NCI-H128 (cell line): ENCODE measurements around the gene ARPIN.
"Not testable (repeated sequence)": the region's sequence is repeated elsewhere in the genome, so short reads cannot be mapped to it uniquely, and the experiment has no call there.

ENCODE experiments used
- DNase-seq: peaks from one replicate; lab custom pipeline; 2025; ENCODE audit not compliant: unreplicated experiment; lab: John Stamatoyannopoulos, UW

ARPIN gene

GRCh38 chr15:89878323-89878722 lies 34.4 kb downstream of the ARPIN start:
- no peak for DNase-seq

GRCh38 chr15:89877083-89877425 lies 35.7 kb downstream of the ARPIN start:
- no peak for DNase-seq

- DNase-seq, result no peak
Measured at GRCh38 chr15:89876396-89877082, 36.2 kb downstream of the ARPIN start.

- DNase-seq, result no peak
Measured at GRCh38 chr15:89875741-89876140, 37.0 kb downstream of the ARPIN start.

- peak; percentile 21 for DNase-seq
Measured at GRCh38 chr15:89874926-89875564, 37.7 kb downstream of the ARPIN start.

GRCh38 chr15:89870688-89871288 lies 42.0 kb downstream of the ARPIN start:
- DNase-seq, result no peak

- DNase-seq, result no peak
Measured at GRCh38 chr15:89870006-89870405, 42.7 kb downstream of the ARPIN start.

GRCh38 chr15:89869490-89869889 lies 43.3 kb downstream of the ARPIN start:
- DNase-seq, result not testable (repeated sequence)

GRCh38 chr15:89864958-89865739 lies 47.6 kb downstream of the ARPIN start:
- no peak for DNase-seq

GRCh38 chr15:89863918-89864317 lies 48.8 kb downstream of the ARPIN start:
- DNase-seq, result no peak

GRCh38 chr15:89860891-89861290 lies 51.9 kb downstream of the ARPIN start:
- DNase-seq, result no peak

- no peak for DNase-seq
Measured at GRCh38 chr15:89860431-89860830, 52.3 kb downstream of the ARPIN start.

- no peak for DNase-seq
Measured at GRCh38 chr15:89858661-89859458, 53.9 kb downstream of the ARPIN start.

- no peak for DNase-seq
Measured at GRCh38 chr15:89857673-89858072, 55.1 kb downstream of the ARPIN start.

GRCh38 chr15:89855948-89856347 lies 56.8 kb downstream of the ARPIN start:
- no peak for DNase-seq

- DNase-seq, result not testable (repeated sequence)
Measured at GRCh38 chr15:89854863-89855262, 57.9 kb downstream of the ARPIN start.

GRCh38 chr15:89852342-89852995 lies 60.3 kb downstream of the ARPIN start:
- DNase-seq, result no peak

- no peak for DNase-seq
Measured at GRCh38 chr15:89851673-89852341, 60.9 kb downstream of the ARPIN start.

GRCh38 chr15:89848970-89849292 lies 63.8 kb downstream of the ARPIN start:
- DNase-seq, result no peak

- no peak for DNase-seq
Measured at GRCh38 chr15:89847101-89847500, 65.7 kb downstream of the ARPIN start.
